Caki2 (cell line): Measurements from ENCODE around the gene TSNAXIP1. TPM values are rescaled to one million over a fixed set of nuclear protein-coding genes. Genes with fewer than 3 reads are reported as not detected.
"Not testable (repeated sequence)": the region's sequence is repeated elsewhere in the genome, so short reads cannot be mapped to it uniquely, and the experiment has no call there.

Experiments
- DNase-seq: peaks from one replicate; pipeline ENCODE4 v3.0.0-alpha.2; 2015; ENCODE audit warnings: low read depth
- in situ Hi-C: cut with HindIII; loops from 2 replicates; pipeline ENCODE4 v1.10.0; 2016; ENCODE audit warnings: low sequenced_read_pairs, low pct_unique_long_range_greater_than_20kb, mixed read lengths
- total RNA-seq: library from RNA; depleted of rRNA; stranded (reverse); fragments of >200 nt; shearing (Covaris generic); gene quantifications from 2 replicates; pipeline ENCODE4 v1.2.3, GENCODE V29; 2014; ENCODE audit warnings: low replicate concordance

The TSNAXIP1 gene
- total RNA-seq, 1 experiment from 2014 or later, result 0.20 TPM

- no peak for DNase-seq
- in situ Hi-C loops, result no loop called here
Observed at GRCh38 chr16:67822511-67822910, 15.8 kb downstream of the TSNAXIP1 start.

GRCh38 chr16:67825119-67825518 is 18.4 kb downstream of the TSNAXIP1 start:
- no peak for DNase-seq
- in situ Hi-C loops, result no loop called here

- DNase-seq, result no peak
- in situ Hi-C loops, result no loop called here
Observed at GRCh38 chr16:67825906-67826305, 19.2 kb downstream of the TSNAXIP1 start.

- no peak for DNase-seq
- in situ Hi-C loops, result no loop called here
Observed at GRCh38 chr16:67828651-67829050, 22.0 kb downstream of the TSNAXIP1 start.

- in situ Hi-C loops, result no loop called here
- DNase-seq, result no peak
Observed at GRCh38 chr16:67833030-67833414, 26.3 kb downstream of the TSNAXIP1 start.

GRCh38 chr16:67833415-67834241 is 26.9 kb downstream of the TSNAXIP1 start:
- in situ Hi-C loops, result no loop called here
- DNase-seq, result peak; percentile 80

GRCh38 chr16:67834242-67834614 is 27.5 kb downstream of the TSNAXIP1 start:
- in situ Hi-C loops, result no loop called here
- no peak for DNase-seq

- DNase-seq, in situ Hi-C loops: not testable (repeated sequence)
Observed at GRCh38 chr16:67837190-67837589, 30.5 kb downstream of the TSNAXIP1 start.

GRCh38 chr16:67837811-67838210 is 31.1 kb downstream of the TSNAXIP1 start:
- in situ Hi-C loops, result no loop called here

GRCh38 chr16:67841198-67841815 is 34.6 kb downstream of the TSNAXIP1 start:
- no peak for DNase-seq
- in situ Hi-C loops, result no loop called here

More at GRCh38 chr16:67837811-67838210, 31.1 kb downstream of the TSNAXIP1 start:
- DNase-seq, result no peak

GRCh38 chr16:67841816-67842508 is 35.3 kb downstream of the TSNAXIP1 start, which contains the start of gene THAP11:
Gene THAP11, plus strand, starts transcription at chr16:67842320. Its CDS starts 235 bp downstream, at chr16:67842555.
- peak; percentile 91 for DNase-seq
- in situ Hi-C loops, result no loop called here

GRCh38 chr16:67842509-67843342 is 36.0 kb downstream of the TSNAXIP1 start:
- DNase-seq, result no peak

GRCh38 chr16:67843343-67843765 is 36.7 kb downstream of the TSNAXIP1 start:
- no peak for DNase-seq
- in situ Hi-C loops, result no loop called here

More at GRCh38 chr16:67842509-67843342, 36.0 kb downstream of the TSNAXIP1 start:
- in situ Hi-C loops, result no loop called here

GRCh38 chr16:67844497-67844896 is 37.8 kb downstream of the TSNAXIP1 start:
- in situ Hi-C loops, result no loop called here
- peak; percentile 43 for DNase-seq

- DNase-seq, result peak; percentile 7
- in situ Hi-C loops, result no loop called here
Observed at GRCh38 chr16:67845291-67846062, 38.8 kb downstream of the TSNAXIP1 start.

GRCh38 chr16:67846063-67846319 is 39.3 kb downstream of the TSNAXIP1 start:
- in situ Hi-C loops, result no loop called here
- DNase-seq, result no peak

GRCh38 chr16:67846320-67847063 is 39.8 kb downstream of the TSNAXIP1 start, which contains the start of gene NUTF2:
Gene NUTF2, plus strand, starts transcription at chr16:67846933. Its CDS starts 18,198 bp downstream, at chr16:67865131.
- peak; percentile 97 for DNase-seq
- in situ Hi-C loops, result no loop called here
